NT2/D1 (cell line): ENCODE data around the gene DNAAF5.

Source experiments
- YY1 ChIP-seq: IDR thresholded peaks from 2 replicates; pipeline ENCODE4 v1.6.1; 2011; ENCODE audit not compliant: insufficient read length, insufficient read depth
- ZNF274 ChIP-seq: IDR thresholded peaks from 2 replicates; pipeline ENCODE4 v1.6.1; 2011; ENCODE audit warnings: mild to moderate bottlenecking, low read depth, low read length

DNA sequence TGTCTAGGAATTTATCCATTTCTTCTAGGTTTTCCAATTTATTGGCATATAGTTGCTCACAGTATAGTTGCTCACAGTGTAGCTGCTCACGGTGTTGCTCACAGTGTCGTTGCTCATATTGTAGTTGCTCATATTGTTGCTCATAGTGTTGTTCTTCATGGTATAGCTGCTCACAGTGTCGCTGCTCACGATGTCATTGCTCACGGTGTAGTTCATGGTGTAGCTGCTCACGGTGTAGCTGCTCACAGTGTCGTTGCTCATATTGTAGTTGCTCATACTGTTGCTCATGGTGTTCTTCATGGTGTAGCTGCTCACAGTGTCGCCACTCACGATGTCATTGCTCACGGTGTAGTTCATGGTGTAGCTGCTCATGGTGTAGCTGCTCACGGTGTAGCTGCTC is 8.3 kb downstream of the DNAAF5 start:
- TF ChIP-seq YY1: no peak
- TF ChIP-seq ZNF274: no peak
